Activated CD4-positive, alpha-beta memory T cell treated with anti-CD3 and anti-CD28 coated beads for 36 hours (primary cell): ENCODE results near the gene CD99L2. TPM values are rescaled to one million over a fixed set of nuclear protein-coding genes. Genes with fewer than 3 reads are reported as not detected.

Experiments used
- CTCF ChIA-PET: fragments of 350-600 bp; sonication (Branson Sonifier 250); formaldehyde crosslinking; loops from one replicate; lab custom pipeline; 2021; ENCODE audit warnings: antibody characterized with exemption, inconsistent platforms; lab: Charles Lee
- POLR2A ChIA-PET: fragments of 350-600 bp; sonication (Branson Sonifier 250); formaldehyde crosslinking; loops from one replicate; lab custom pipeline; 2021; ENCODE audit warnings: antibody characterized with exemption; lab: Charles Lee
- DNase-seq: peaks from one replicate; pipeline ENCODE4 v3.0.0-alpha.2; 2020
- H3K27ac Mint-ChIP-seq: one replicate; pipeline ENCODE4 v1.8.0; 2021; ENCODE audit warnings: mixed read lengths
- H3K27me3 Mint-ChIP-seq: one replicate; pipeline ENCODE4 v1.8.0; 2021; ENCODE audit warnings: mixed read lengths
- H3K36me3 Mint-ChIP-seq: one replicate; pipeline ENCODE4 v1.8.0; 2021; ENCODE audit warnings: mixed read lengths
- H3K4me1 Mint-ChIP-seq: one replicate; pipeline ENCODE4 v1.8.0; 2021; ENCODE audit warnings: low read depth, mixed read lengths
- H3K4me3 Mint-ChIP-seq: one replicate; pipeline ENCODE4 v1.8.0; 2021; ENCODE audit warnings: mild to moderate bottlenecking, mixed read lengths
- H3K9me3 Mint-ChIP-seq: one replicate; pipeline ENCODE4 v1.8.0; 2021; ENCODE audit warnings: mixed read lengths
- intact Hi-C: fragments of 100-400 bp; cut with micrococcal nuclease; formaldehyde crosslinking; loops from one replicate; pipeline ENCODE4 v1.15.1; 2023
- total RNA-seq, 2 experiments: library from RNA; stranded (reverse); gene quantifications; one replicate each; pipeline ENCODE4 v1.2.3, GENCODE V29; 2021

CD99L2 gene
- total RNA-seq, 2 experiments from 2014 or later: 14.9 to 15.7 TPM

GRCh38 chrX:150752124-150752523 lies 146.3 kb downstream of the CD99L2 start:
- ChIA-PET POLR2A (no interaction called here), CTCF (no interaction called here)
- intact Hi-C loops: no loop called here
- H3K4me1 Mint-ChIP-seq: no peaks in the 10 kb centered on the region
- no peaks in the 10 kb centered on the region for H3K27me3 Mint-ChIP-seq
- H3K4me3 Mint-ChIP-seq: no peak overlapping the region
- H3K36me3 Mint-ChIP-seq: peaks cover 4% of the 10 kb centered on the region
- H3K27ac Mint-ChIP-seq: no peak overlapping the region
- H3K9me3 Mint-ChIP-seq: no peaks in the 10 kb centered on the region
- DNase-seq: no peak

GRCh38 chrX:150736475-150736874 lies 162.0 kb downstream of the CD99L2 start:
- Mint-ChIP-seq H3K27ac (peak overlapping the region; percentile 51), H3K9me3 (no peaks in the 10 kb centered on the region), H3K27me3 (no peaks in the 10 kb centered on the region), H3K4me3 (no peak overlapping the region), H3K4me1 (peaks cover 30% of the 10 kb centered on the region), H3K36me3 (peaks cover 47% of the 10 kb centered on the region)
- CTCF ChIA-PET: no interaction called here
- POLR2A ChIA-PET: no interaction called here
- DNase-seq: no peak
- intact Hi-C loops: no loop called here

GRCh38 chrX:150731795-150732194 lies 166.7 kb downstream of the CD99L2 start:
- Mint-ChIP-seq H3K4me1 (peaks cover 35% of the 10 kb centered on the region), H3K36me3 (peaks cover 36% of the 10 kb centered on the region), H3K27me3 (no peaks in the 10 kb centered on the region), H3K9me3 (no peaks in the 10 kb centered on the region), H3K4me3 (no peak overlapping the region), H3K27ac (peak overlapping the region; percentile 15)
- peak; percentile 79 for DNase-seq
- ChIA-PET POLR2A (interaction anchor here (1.3 kb wide), 1 partner anchor 156 kb away, joined by 3 read pairs; no protein-coding TSS in a partner anchor), CTCF (interaction anchor here (0.9 to 1.2 kb wide), 2 partner anchors 37 to 40 kb away, joined by 3 read pairs; no protein-coding TSS in a partner anchor)
- intact Hi-C loops: loop anchor here (2.0 to 5.0 kb wide), 2 partner anchors 35 to 249 kb away; no protein-coding TSS in a partner anchor

DNA sequence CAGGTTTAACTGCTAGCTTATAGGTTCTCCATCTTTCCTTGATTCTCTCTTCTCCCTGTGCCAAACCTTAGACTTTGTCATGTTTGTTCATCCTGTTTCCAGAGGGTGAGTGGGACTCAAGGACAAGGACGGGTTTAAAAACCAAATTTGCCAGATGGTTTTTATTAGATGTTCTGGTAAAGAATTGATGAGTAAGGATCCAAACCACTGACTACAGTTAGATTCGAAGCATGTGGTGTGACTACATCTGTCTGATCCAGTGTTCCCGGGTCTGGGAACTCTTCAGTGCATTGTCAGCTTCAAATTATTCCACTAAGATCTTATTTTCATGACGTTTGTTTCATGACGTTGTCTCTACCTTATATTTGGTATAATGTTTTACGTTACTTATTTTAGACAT lies 167.7 kb downstream of the CD99L2 start:
- intact Hi-C loops: loop anchor here (2.0 to 5.0 kb wide), 2 partner anchors 34 to 248 kb away; no protein-coding TSS in a partner anchor
- Mint-ChIP-seq H3K36me3 (peaks cover 36% of the 10 kb centered on the region), H3K4me3 (no peak overlapping the region), H3K27ac (no peak overlapping the region), H3K4me1 (peaks cover 29% of the 10 kb centered on the region), H3K27me3 (no peaks in the 10 kb centered on the region), H3K9me3 (no peaks in the 10 kb centered on the region)
- ChIA-PET CTCF (interaction anchor here (2.4 kb wide), 1 partner anchor 47 kb away, joined by 12 read pairs; no protein-coding TSS in a partner anchor), POLR2A (no interaction called here)
- no peak for DNase-seq

- Mint-ChIP-seq H3K27me3 (no peaks in the 10 kb centered on the region), H3K4me1 (peaks cover 26% of the 10 kb centered on the region), H3K36me3 (peaks cover 33% of the 10 kb centered on the region), H3K9me3 (no peaks in the 10 kb centered on the region), H3K4me3 (no peak overlapping the region), H3K27ac (no peak overlapping the region)
- no peak for DNase-seq
- ChIA-PET POLR2A (no interaction called here), CTCF (interaction anchor here (2.4 kb wide), 1 partner anchor 46 kb away, joined by 12 read pairs; no protein-coding TSS in a partner anchor)
- intact Hi-C loops: loop anchor here (2.0 to 5.0 kb wide), 2 partner anchors 33 to 248 kb away; no protein-coding TSS in a partner anchor
Measured at GRCh38 chrX:150729956-150730355, 168.5 kb downstream of the CD99L2 start.

DNA sequence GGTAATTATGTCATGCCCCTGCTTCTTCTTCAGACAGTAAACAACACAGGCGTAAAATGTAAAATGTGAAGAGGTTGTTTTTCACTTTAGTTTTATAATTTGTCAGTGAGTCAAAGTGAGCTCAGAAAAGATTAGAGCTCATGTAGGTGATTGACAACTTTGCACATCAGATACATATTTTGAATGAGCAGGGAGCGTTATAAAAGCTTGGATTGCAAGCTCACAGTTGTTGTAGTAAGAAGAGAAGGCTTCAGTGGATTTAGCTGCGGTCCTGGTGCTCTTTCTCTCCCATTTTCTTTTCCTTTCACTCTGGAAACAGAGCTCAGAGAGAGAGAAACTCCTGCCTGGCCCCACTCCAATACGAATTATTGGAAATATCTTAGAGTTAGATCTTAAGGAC lies 178.8 kb downstream of the CD99L2 start:
- CTCF ChIA-PET: interaction anchor here (2.1 to 2.7 kb wide), 2 partner anchors 20 to 36 kb away, joined by 8 to 18 read pairs; no protein-coding TSS in a partner anchor
- peaks cover 3% of the 10 kb centered on the region for H3K36me3 Mint-ChIP-seq
- DNase-seq: no peak
- no peaks in the 10 kb centered on the region for H3K27me3 Mint-ChIP-seq
- no peak overlapping the region for H3K4me3 Mint-ChIP-seq
- H3K9me3 Mint-ChIP-seq: no peaks in the 10 kb centered on the region
- H3K4me1 Mint-ChIP-seq: peaks cover 31% of the 10 kb centered on the region
- POLR2A ChIA-PET: no interaction called here
- intact Hi-C loops: no loop called here
- H3K27ac Mint-ChIP-seq: no peak overlapping the region

Other genes starting within 250 kb of the CD99L2 start
- gene MTMR1, start 205.3 kb downstream of the CD99L2 start, total RNA-seq: 10 to 100 TPM; 43.2 to 44.4 TPM
- 10 to 100 TPM; 30.7 to 40.7 TPM for gene HMGB3, start 84.7 kb upstream of the CD99L2 start, total RNA-seq